Measurements from ENCODE around the gene TIMM50. TPM values are rescaled to one million over a fixed set of nuclear protein-coding genes. Genes with fewer than 3 reads are reported as not detected.

The TIMM50 gene
- polyA plus RNA-seq, 1 donor, result 91.5 TPM

- no peak for DNase-seq
Measured at GRCh38 chr19:39497996-39498797, 17.6 kb downstream of the TIMM50 start.

- DNase-seq, result no peak
Measured at GRCh38 chr19:39498798-39499642, 18.4 kb downstream of the TIMM50 start, which contains the start of gene DLL3. Gene DLL3, plus strand, starts transcription at chr19:39498947. Its CDS starts 28 bp downstream, at chr19:39498975.

GRCh38 chr19:39499932-39500331 lies 19.3 kb downstream of the TIMM50 start:
- DNase-seq, result no peak

- DNase-seq, result no peak
Measured at GRCh38 chr19:39500543-39500942, 19.9 kb downstream of the TIMM50 start.

GRCh38 chr19:39501340-39501739 lies 20.7 kb downstream of the TIMM50 start:
- no peak for DNase-seq

GRCh38 chr19:39502640-39503417 lies 22.2 kb downstream of the TIMM50 start:
- no peak for DNase-seq

GRCh38 chr19:39506598-39506943 lies 25.9 kb downstream of the TIMM50 start:
- no peak for DNase-seq

GRCh38 chr19:39506944-39507714 lies 26.5 kb downstream of the TIMM50 start:
- no peak for DNase-seq

GRCh38 chr19:39507715-39508364 lies 27.2 kb downstream of the TIMM50 start:
- no peak for DNase-seq

GRCh38 chr19:39508629-39509028 lies 28.0 kb downstream of the TIMM50 start:
- no peak for DNase-seq

GRCh38 chr19:39509233-39509632 lies 28.6 kb downstream of the TIMM50 start:
- no peak for DNase-seq

GRCh38 chr19:39512988-39513387 lies 32.4 kb downstream of the TIMM50 start:
- DNase-seq, result no peak

- no peak for DNase-seq
Measured at GRCh38 chr19:39514840-39515550, 34.4 kb downstream of the TIMM50 start, which contains the start of gene SELENOV. Gene SELENOV, plus strand, starts transcription at chr19:39515139. Its CDS starts 74 bp downstream, at chr19:39515213.

GRCh38 chr19:39515551-39516191 lies 35.0 kb downstream of the TIMM50 start:
- DNase-seq, result no peak

GRCh38 chr19:39516270-39516669 lies 35.6 kb downstream of the TIMM50 start:
- DNase-seq, result no peak

GRCh38 chr19:39517432-39517831 lies 36.8 kb downstream of the TIMM50 start:
- DNase-seq, result no peak

GRCh38 chr19:39518458-39518857 lies 37.8 kb downstream of the TIMM50 start:
- DNase-seq, result no peak

GRCh38 chr19:39518975-39519374 lies 38.3 kb downstream of the TIMM50 start:
- no peak for DNase-seq
